ENCODE results near the gene SH3D21.
A peak's percentile ranks its signal among the peaks of the same experiment; 100 is the strongest.

SH3D21 gene

GRCh38 chr1:36355811-36356210, 49.6 kb downstream of the SH3D21 start:
- no peak for DNase-seq (ENCODE audit: low read depth in 3 of 3, low spot score in 1 of 3)

- DNase-seq (ENCODE audit: low read depth in 3 of 3, low spot score in 1 of 3) = no peak
These were observed 52.4 kb downstream of the SH3D21 start for GRCh38 chr1:36358514-36359084.

- DNase-seq (ENCODE audit: low read depth in 3 of 3, low spot score in 1 of 3) = no peak
These were observed 53.2 kb downstream of the SH3D21 start for GRCh38 chr1:36359383-36359782.

- DNase-seq (ENCODE audit: low read depth in 3 of 3, low spot score in 1 of 3) = no peak
These were observed 53.9 kb downstream of the SH3D21 start for GRCh38 chr1:36359911-36360550.

GRCh38 chr1:36365381-36365780, 59.2 kb downstream of the SH3D21 start:
- DNase-seq (ENCODE audit: low read depth in 3 of 3, low spot score in 1 of 3) = no peak

- DNase-seq (ENCODE audit: low read depth in 3 of 3, low spot score in 1 of 3) = no peak
These were observed 60.0 kb downstream of the SH3D21 start for GRCh38 chr1:36366091-36366661.

- DNase-seq (ENCODE audit: low read depth in 3 of 3, low spot score in 1 of 3) = no peak
These were observed 60.9 kb downstream of the SH3D21 start for GRCh38 chr1:36367066-36367465.

GRCh38 chr1:36367798-36368197, 61.6 kb downstream of the SH3D21 start:
- no peak for DNase-seq (ENCODE audit: low read depth in 3 of 3, low spot score in 1 of 3)

- DNase-seq (ENCODE audit: low read depth in 3 of 3, low spot score in 1 of 3) = peak; percentile 57 to 83 (median 63)
These were observed 63.1 kb downstream of the SH3D21 start for GRCh38 chr1:36369061-36369861.
